Transverse colon (tissue), 4 donors: ENCODE data around the gene PPP2R2C.

Source experiments
- CTCF ChIP-seq, 5 experiments: fragments of 200-600 bp in 3 of 5; fragments of 450-650 bp in 2 of 5; sonication (generic) in 3 of 5; IDR thresholded peaks; 1 replicate in 2 of 5; 2 replicates in 3 of 5; pipeline ENCODE4 v1.5.1; 2016 to 2017; ENCODE audit warnings: antibody characterized with exemption in 5 of 5, inconsistent platforms in 3 of 5, mild to moderate bottlenecking in 2 of 5, moderate library complexity in 1 of 5
- POLR2AphosphoS5 ChIP-seq, 3 donors: sonication (generic); formaldehyde crosslinking; IDR thresholded peaks; one replicate each; pipeline ENCODE4 v1.6.1; 2016; ENCODE audit warnings: antibody characterized with exemption in 3 of 3

- TF ChIP-seq CTCF (IDR thresholded peaks at IDR 0.05) = no peak
- no peak for TF ChIP-seq POLR2AphosphoS5 (IDR thresholded peaks at IDR 0.05)
Measured at GRCh38 chr4:6401797-6402196, 70.6 kb downstream of the PPP2R2C start.
